Nephron (organoid): ENCODE results near the gene GLIS1.
"Not testable (repeated sequence)": the region's sequence is repeated elsewhere in the genome, so short reads cannot be mapped to it uniquely, and the experiment has no call there.

Experiments
- H3K27ac Mint-ChIP-seq, 3 experiments: 2 replicates each; pipeline ENCODE4 v1.8.0; 2020; ENCODE audit warnings: mixed read lengths in 3 of 3, mild to moderate bottlenecking in 2 of 3, moderate library complexity in 1 of 3
- H3K27me3 Mint-ChIP-seq: 2 replicates; pipeline ENCODE4 v1.8.0; 2021; ENCODE audit warnings: low read depth, mild to moderate bottlenecking, moderate library complexity, mixed read lengths
- H3K36me3 Mint-ChIP-seq: 2 replicates; pipeline ENCODE4 v1.8.0; 2020; ENCODE audit warnings: low read depth, mixed read lengths
- H3K4me1 Mint-ChIP-seq: 2 replicates; pipeline ENCODE4 v1.8.0; 2020; ENCODE audit warnings: mixed read lengths
- H3K4me3 Mint-ChIP-seq, 3 experiments: 2 replicates each; pipeline ENCODE4 v1.8.0; 2020; ENCODE audit warnings: mild to moderate bottlenecking in 3 of 3, mixed read lengths in 3 of 3, moderate library complexity in 2 of 3
- H3K9me3 Mint-ChIP-seq: 2 replicates; pipeline ENCODE4 v1.8.0; 2020; ENCODE audit warnings: mixed read lengths
- CTCF ChIP-seq, 3 experiments: fragments of 200-600 bp; sonication (generic); IDR thresholded peaks; one replicate each; pipeline ENCODE4 v1.5.0; 2021; ENCODE audit warnings: antibody characterized with exemption in 3 of 3; ENCODE audit not compliant: unreplicated experiment in 3 of 3

GLIS1 gene

GRCh38 chr1:53651356-53651755 lies 87.6 kb downstream of the GLIS1 start:
- no peak overlapping the region for H3K27ac Mint-ChIP-seq

GRCh38 chr1:53648516-53648915 lies 90.4 kb downstream of the GLIS1 start:
- peaks cover 14% of the 10 kb centered on the region for H3K27me3 Mint-ChIP-seq
- H3K36me3 Mint-ChIP-seq, result no peaks in the 10 kb centered on the region
- no peak overlapping the region for H3K4me3 Mint-ChIP-seq
- peaks cover under 1% of the 10 kb centered on the region for H3K4me1 Mint-ChIP-seq
- H3K9me3 Mint-ChIP-seq, result no peaks in the 10 kb centered on the region
- H3K27ac Mint-ChIP-seq, result no peak overlapping the region
- TF ChIP-seq CTCF (IDR thresholded peaks at IDR 0.05; ENCODE audit: unreplicated experiment in 3 of 3), result no peak

More at GRCh38 chr1:53651356-53651755, 87.6 kb downstream of the GLIS1 start:
- Mint-ChIP-seq H3K36me3 (no peaks in the 10 kb centered on the region), H3K4me1 (peaks cover 2% of the 10 kb centered on the region), H3K4me3 (no peak overlapping the region), H3K27me3 (peaks cover 34% of the 10 kb centered on the region), H3K9me3 (no peaks in the 10 kb centered on the region)
- no peak for TF ChIP-seq CTCF (IDR thresholded peaks at IDR 0.05; ENCODE audit: unreplicated experiment in 3 of 3)

GRCh38 chr1:53647915-53648314 lies 91.0 kb downstream of the GLIS1 start:
- peaks cover 10% of the 10 kb centered on the region for H3K27me3 Mint-ChIP-seq
- H3K9me3 Mint-ChIP-seq, H3K27ac Mint-ChIP-seq, H3K4me3 Mint-ChIP-seq, H3K36me3 Mint-ChIP-seq, H3K4me1 Mint-ChIP-seq: not testable (repeated sequence)

- Mint-ChIP-seq H3K27me3 (peaks cover 10% of the 10 kb centered on the region), H3K4me3 (no peak overlapping the region), H3K27ac (no peak overlapping the region), H3K4me1 (peaks cover 10% of the 10 kb centered on the region), H3K9me3 (no peaks in the 10 kb centered on the region), H3K36me3 (no peaks in the 10 kb centered on the region)
- TF ChIP-seq CTCF (IDR thresholded peaks at IDR 0.05; ENCODE audit: unreplicated experiment in 3 of 3), result no peak
Observed at GRCh38 chr1:53646732-53647131, 92.2 kb downstream of the GLIS1 start.

GRCh38 chr1:53645690-53646078 lies 93.3 kb downstream of the GLIS1 start:
- Mint-ChIP-seq H3K36me3 (no peaks in the 10 kb centered on the region), H3K9me3 (no peaks in the 10 kb centered on the region), H3K4me1 (peaks cover 10% of the 10 kb centered on the region), H3K4me3 (no peak overlapping the region), H3K27ac (no peak overlapping the region), H3K27me3 (peaks cover 10% of the 10 kb centered on the region)
- no peak for TF ChIP-seq CTCF (IDR thresholded peaks at IDR 0.05; ENCODE audit: unreplicated experiment in 3 of 3)

- H3K36me3 Mint-ChIP-seq, result no peaks in the 10 kb centered on the region
- no peak for TF ChIP-seq CTCF (IDR thresholded peaks at IDR 0.05; ENCODE audit: unreplicated experiment in 3 of 3)
- H3K4me3 Mint-ChIP-seq, result no peak overlapping the region
- peaks cover 10% of the 10 kb centered on the region for H3K27me3 Mint-ChIP-seq
- H3K4me1 Mint-ChIP-seq, result peaks cover 10% of the 10 kb centered on the region
- H3K9me3 Mint-ChIP-seq, result no peaks in the 10 kb centered on the region
- H3K27ac Mint-ChIP-seq, result no peak overlapping the region
Observed at GRCh38 chr1:53644909-53645689, 93.9 kb downstream of the GLIS1 start.
